GM23248 (cell line): ENCODE data around the gene HNRNPA0. TPM values are rescaled to one million over a fixed set of nuclear protein-coding genes. Genes with fewer than 3 reads are reported as not detected.

Experiments
- DNase-seq: peaks from one replicate; pipeline ENCODE4 v3.0.0-alpha.2; 2015
- H2AFZ ChIP-seq: fragments of 200-600 bp; sonication (generic); 2 replicates; pipeline ENCODE4 v1.6.1; 2016; ENCODE audit warnings: antibody characterized with exemption
- H3F3A ChIP-seq: fragments of 200-600 bp; sonication (generic); 2 replicates; pipeline ENCODE4 v1.6.1; 2016; ENCODE audit warnings: mild to moderate bottlenecking, antibody characterized with exemption, mixed run types; ENCODE audit not compliant: insufficient read depth
- H3K27ac ChIP-seq: fragments of 200-600 bp; sonication (generic); 2 replicates; pipeline ENCODE4 v1.5.1; 2016; ENCODE audit warnings: mild to moderate bottlenecking
- H3K27me3 ChIP-seq: fragments of 200-600 bp; sonication (generic); replicated peaks from 2 replicates; pipeline ENCODE4 v1.6.1; 2016; ENCODE audit warnings: mild to moderate bottlenecking; ENCODE audit not compliant: insufficient read depth
- H3K36me3 ChIP-seq: fragments of 200-600 bp; sonication (generic); 2 replicates; pipeline ENCODE4 v1.6.1; 2016; ENCODE audit warnings: low read depth, mild to moderate bottlenecking
- H3K4me1 ChIP-seq: fragments of 200-600 bp; sonication (generic); 2 replicates; pipeline ENCODE4 v1.6.1; 2016; ENCODE audit warnings: mild to moderate bottlenecking; ENCODE audit not compliant: insufficient read depth
- H3K4me2 ChIP-seq: fragments of 200-600 bp; sonication (generic); one replicate; pipeline ENCODE4 v1.6.1; 2016; ENCODE audit warnings: mild to moderate bottlenecking; ENCODE audit not compliant: unreplicated experiment
- H3K4me3 ChIP-seq: fragments of 200-600 bp; sonication (generic); 2 replicates; pipeline ENCODE4 v1.5.1; 2016; ENCODE audit warnings: mild to moderate bottlenecking
- H3K79me2 ChIP-seq: fragments of 200-600 bp; sonication (generic); 2 replicates; pipeline ENCODE4 v1.6.1; 2016; ENCODE audit warnings: mild to moderate bottlenecking; ENCODE audit not compliant: insufficient read depth
- H3K9ac ChIP-seq: fragments of 200-600 bp; sonication (generic); 2 replicates; pipeline ENCODE4 v1.6.1; 2016; ENCODE audit warnings: mild to moderate bottlenecking
- H3K9me2 ChIP-seq: fragments of 200-600 bp; sonication (generic); 2 replicates; pipeline ENCODE4 v1.6.1; 2016; ENCODE audit warnings: mixed run types, mild to moderate bottlenecking, moderate library complexity; ENCODE audit not compliant: insufficient read depth
- H3K9me3 ChIP-seq: fragments of 200-600 bp; sonication (generic); one replicate; pipeline ENCODE4 v1.6.1; 2017; ENCODE audit warnings: low read depth
- H4K20me1 ChIP-seq: fragments of 200-600 bp; sonication (generic); 2 replicates; pipeline ENCODE4 v1.6.0; 2016; ENCODE audit not compliant: insufficient read depth
- EZH2 ChIP-seq: fragments of 200-600 bp; sonication (generic); IDR thresholded peaks from 2 replicates; pipeline ENCODE4 v1.6.1; 2018; ENCODE audit warnings: antibody characterized with exemption, mild to moderate bottlenecking; ENCODE audit not compliant: insufficient read depth, poor library complexity, severe bottlenecking
- EZH2phosphoT487 ChIP-seq: fragments of 200-600 bp; sonication (generic); IDR thresholded peaks from 2 replicates; pipeline ENCODE4 v1.6.1; 2018; ENCODE audit warnings: antibody characterized with exemption, moderate library complexity, mild to moderate bottlenecking, low read depth; ENCODE audit not compliant: insufficient read depth
- WGBS, 2 experiments: methylation state at CpG; one replicate each; pipeline ENCODE4 v1.1.6; 2015 to 2017; ENCODE audit warnings: low lambda C conversion rate in 2 of 2, low coverage in 1 of 2; ENCODE audit errors: missing lambda C conversion rate in 2 of 2; 5-methylcytosine and 5-hydroxymethylcytosine counted together
- in situ Hi-C: fragments of 300-500 bp; cut with MboI; formaldehyde crosslinking; loops from 2 replicates; pipeline ENCODE4 v1.15.0; 2020
- polyA plus RNA-seq: library from polyadenylated mRNA; unstranded; fragments of >200 nt; fragmentation: Nextera tagmentation; extraction: Ambion mirVana; gene quantifications from 2 replicates; pipeline ENCODE4 v1.2.1, GENCODE V29; 2016
- total RNA-seq: library from RNA; depleted of rRNA; stranded (reverse); fragments of >200 nt; shearing (Covaris generic); gene quantifications from 2 replicates; pipeline ENCODE4 v1.2.3, GENCODE V29; 2014

Gene HNRNPA0
- total and polyA plus RNA-seq, 2 experiments from 2014 or later, result 5.2 to 12.2 TPM

DNA sequence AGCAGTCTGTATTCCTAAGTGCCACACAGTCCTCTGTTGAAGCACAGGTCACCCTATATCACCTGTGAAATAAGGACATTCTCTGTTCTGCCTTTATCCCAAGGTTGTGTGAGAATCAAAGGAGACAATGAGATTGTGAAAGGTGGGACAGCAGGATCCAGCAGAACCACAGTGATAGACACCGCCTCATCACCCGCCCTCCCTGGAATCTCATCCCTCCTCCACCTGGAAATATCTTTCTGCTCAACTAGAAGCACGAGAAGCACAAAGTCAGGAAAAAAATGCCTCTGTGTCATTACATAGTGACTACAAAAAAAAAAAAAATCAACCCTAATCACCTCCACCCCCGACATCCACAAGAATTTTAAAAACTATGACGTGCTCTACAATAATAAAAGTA is 50.6 kb downstream of the HNRNPA0 start:
- Histone ChIP-seq H3K27ac (no peak overlapping the region), H3K36me3 (no peaks in the 10 kb centered on the region), H3K9ac (no peak overlapping the region), H3K4me1 (peaks cover 35% of the 10 kb centered on the region), H3K27me3 (no peaks in the 10 kb centered on the region), H3K79me2 (no peaks in the 10 kb centered on the region), H3K4me2 (no peak overlapping the region), H2AFZ (no peak overlapping the region), H3K9me3 (no peaks in the 10 kb centered on the region), H3K4me3 (no peak overlapping the region), H4K20me1 (no peaks in the 10 kb centered on the region), H3F3A (no peaks in the 10 kb centered on the region), H3K9me2 (no peaks in the 10 kb centered on the region)
- WGBS, 2 experiments, result 85 to 90% methylated on average over 5 of the region's 5 CpGs
- TF ChIP-seq EZH2 (no peak), EZH2phosphoT487 (no peak)
- DNase-seq, result no peak
- in situ Hi-C loops, result no loop called here

DNA sequence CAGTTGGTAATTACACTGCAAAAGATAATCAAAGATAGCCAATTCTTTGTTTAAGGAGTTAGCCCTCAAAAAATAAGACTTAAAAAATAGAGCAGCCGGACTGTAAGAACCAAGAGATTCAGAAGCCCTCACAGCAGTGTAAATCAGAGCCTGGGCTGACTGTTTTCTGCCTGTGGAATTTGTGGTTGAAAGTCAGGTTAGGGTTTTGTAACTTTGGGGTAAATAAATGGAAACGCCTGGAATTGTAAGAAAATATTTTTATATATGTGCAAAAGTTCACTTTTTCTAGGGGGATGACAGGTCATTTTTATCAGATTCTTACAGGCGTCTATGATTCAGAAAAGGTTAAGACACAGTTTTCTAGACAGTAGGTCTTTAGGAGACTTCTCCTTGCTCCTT is 53.9 kb downstream of the HNRNPA0 start:
- H3K9ac ChIP-seq, result no peak overlapping the region
- no peaks in the 10 kb centered on the region for H4K20me1 ChIP-seq
- H2AFZ ChIP-seq, result no peak overlapping the region
- in situ Hi-C loops, result no loop called here
- H3K9me2 ChIP-seq, result no peaks in the 10 kb centered on the region
- no peaks in the 10 kb centered on the region for H3K9me3 ChIP-seq
- peaks cover 24% of the 10 kb centered on the region for H3K4me1 ChIP-seq
- H3K4me2 ChIP-seq, result no peak overlapping the region
- 53 to 60% methylated on average over 3 of the region's 3 CpGs for whole genome bisulfite sequencing, 2 experiments
- no peak for TF ChIP-seq EZH2
- no peaks in the 10 kb centered on the region for H3K79me2 ChIP-seq
- H3F3A ChIP-seq, result no peaks in the 10 kb centered on the region
- peak; percentile 20 for DNase-seq
- H3K27me3 ChIP-seq, result no peaks in the 10 kb centered on the region
- H3K27ac ChIP-seq, result no peak overlapping the region
- no peaks in the 10 kb centered on the region for H3K36me3 ChIP-seq
- H3K4me3 ChIP-seq, result no peak overlapping the region

- Histone ChIP-seq H3K9me2 (no peaks in the 10 kb centered on the region), H3K9me3 (no peaks in the 10 kb centered on the region), H3K4me2 (peak overlapping the region; percentile 36), H3K27ac (no peak overlapping the region), H3K36me3 (no peaks in the 10 kb centered on the region), H4K20me1 (no peaks in the 10 kb centered on the region), H3K4me1 (peaks cover 17% of the 10 kb centered on the region), H3F3A (no peaks in the 10 kb centered on the region), H3K9ac (no peak overlapping the region), H2AFZ (peak overlapping the region; percentile 34), H3K27me3 (no peaks in the 10 kb centered on the region), H3K4me3 (no peak overlapping the region), H3K79me2 (no peaks in the 10 kb centered on the region)
- TF ChIP-seq EZH2, result no peak
- no peak for TF ChIP-seq EZH2phosphoT487
- in situ Hi-C loops, result no loop called here
- DNase-seq, result peak; percentile 16
- 22 to 27% methylated on average over 9 of the region's 9 CpGs for WGBS, 2 experiments
Observed at GRCh38 chr5:137699336-137700281, 54.6 kb downstream of the HNRNPA0 start.

GRCh38 chr5:137696481-137696880 is 57.7 kb downstream of the HNRNPA0 start:
- H2AFZ ChIP-seq, result no peak overlapping the region
- H3K27ac ChIP-seq, result no peak overlapping the region
- no peak overlapping the region for H3K9ac ChIP-seq
- H3K9me3 ChIP-seq, result no peaks in the 10 kb centered on the region
- H3K36me3 ChIP-seq, result no peaks in the 10 kb centered on the region
- no peaks in the 10 kb centered on the region for H3K79me2 ChIP-seq
- in situ Hi-C loops, result no loop called here
- DNase-seq, result peak; percentile 53
- no peak for TF ChIP-seq EZH2phosphoT487
- TF ChIP-seq EZH2, result no peak
- H3K4me3 ChIP-seq, result no peak overlapping the region
- H3K27me3 ChIP-seq, result no peaks in the 10 kb centered on the region
- no peak overlapping the region for H3K4me2 ChIP-seq
- no peaks in the 10 kb centered on the region for H3F3A ChIP-seq
- no peaks in the 10 kb centered on the region for H3K9me2 ChIP-seq
- peaks cover 16% of the 10 kb centered on the region for H3K4me1 ChIP-seq
- 3 to 6% methylated on average over 1 of the region's 1 CpG for WGBS, 2 experiments
- H4K20me1 ChIP-seq, result no peaks in the 10 kb centered on the region
